OCI-M2 (cell line): ENCODE measurements around the gene UBLCP1.
"Not testable (repeated sequence)": the region's sequence is repeated elsewhere in the genome, so short reads cannot be mapped to it uniquely, and the experiment has no call there.

ENCODE experiments used
- DNase-seq: peaks from one replicate; lab custom pipeline; 2025; ENCODE audit not compliant: unreplicated experiment; lab: John Stamatoyannopoulos, UW

UBLCP1 gene

DNA sequence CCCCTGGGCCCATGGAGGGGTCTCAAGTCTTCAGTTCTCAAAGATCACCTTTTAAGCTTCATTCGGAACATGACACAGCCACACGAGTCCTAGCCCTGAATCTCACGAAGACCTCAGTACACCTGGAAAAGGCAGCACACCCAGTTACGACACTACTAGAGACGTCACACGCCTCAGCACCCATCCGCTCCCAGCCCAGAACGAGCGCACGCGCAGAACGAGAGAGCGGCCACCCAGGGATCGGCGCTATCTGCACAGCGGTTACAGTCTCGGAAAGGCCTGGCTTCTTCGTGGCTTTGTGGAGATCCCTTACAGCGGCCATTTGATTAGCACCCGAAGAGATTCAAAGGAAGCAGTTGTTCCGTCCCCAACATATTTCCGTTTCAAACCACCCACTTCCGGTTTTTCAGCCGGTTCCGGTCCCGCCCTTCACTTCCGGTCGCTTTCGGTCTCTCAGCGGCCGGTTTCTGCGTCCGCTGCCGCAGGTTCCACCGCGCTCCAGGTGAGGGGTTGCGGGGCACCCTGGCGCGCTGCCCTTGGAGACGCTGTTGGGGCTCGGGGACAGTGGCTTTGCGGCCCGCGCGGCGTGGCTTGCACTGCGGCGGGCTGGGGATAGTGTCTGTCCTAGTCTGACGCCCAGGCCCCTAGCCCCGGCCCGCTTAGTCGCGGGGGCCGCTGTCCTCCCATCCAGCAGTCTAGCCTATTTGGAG is at the start of gene UBLCP1:
TSS of gene UBLCP1 (plus strand) at position 432 of the 710 bp plus-strand sequence. CDS start 5,626 bp downstream, outside the sequence.
- DNase-seq: peak; percentile 13

- no peak for DNase-seq
These were observed 48.4 kb upstream of the UBLCP1 start for GRCh38 chr5:159214486-159215271.

DNA sequence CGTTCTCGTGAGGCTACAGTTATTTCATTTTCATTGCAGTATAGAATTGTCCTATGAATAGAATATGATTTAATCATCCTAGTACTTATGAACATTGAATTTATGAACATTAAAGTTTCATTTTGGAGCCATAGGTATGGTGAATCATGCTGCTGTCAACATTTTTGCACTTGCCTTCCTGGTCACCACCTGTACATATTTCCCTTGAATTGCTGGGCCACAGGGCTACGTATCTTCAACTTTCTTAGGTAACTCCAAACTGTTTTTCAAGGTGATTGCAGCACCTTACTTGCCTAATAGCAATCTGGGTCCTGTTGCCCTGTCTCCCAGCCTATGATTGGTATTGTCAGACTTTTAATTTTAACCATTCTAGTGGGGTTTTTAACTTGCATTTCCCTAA is 47.2 kb upstream of the UBLCP1 start:
- DNase-seq: no peak

- no peak for DNase-seq
These were observed 46.6 kb upstream of the UBLCP1 start for GRCh38 chr5:159216454-159216853.

DNA sequence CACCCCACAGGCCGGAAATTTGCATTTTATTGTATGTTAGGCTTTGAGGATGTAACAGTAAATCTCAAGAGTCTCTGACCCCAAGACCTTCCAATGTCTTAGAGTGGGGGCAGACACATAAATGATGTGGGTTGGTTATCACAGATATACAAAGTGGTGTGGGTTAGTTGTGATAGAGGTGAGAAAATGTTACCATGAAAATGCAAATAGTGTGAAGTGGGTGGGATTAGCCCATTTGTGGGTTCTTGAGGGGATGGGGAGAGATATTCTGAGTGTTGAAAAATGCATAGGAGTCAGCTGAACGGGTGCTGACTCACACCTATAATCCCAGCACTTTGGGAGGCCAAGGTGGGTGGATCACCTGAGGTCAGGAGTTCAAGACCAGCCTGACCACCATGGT is 45.9 kb upstream of the UBLCP1 start:
- DNase-seq: no peak

DNA sequence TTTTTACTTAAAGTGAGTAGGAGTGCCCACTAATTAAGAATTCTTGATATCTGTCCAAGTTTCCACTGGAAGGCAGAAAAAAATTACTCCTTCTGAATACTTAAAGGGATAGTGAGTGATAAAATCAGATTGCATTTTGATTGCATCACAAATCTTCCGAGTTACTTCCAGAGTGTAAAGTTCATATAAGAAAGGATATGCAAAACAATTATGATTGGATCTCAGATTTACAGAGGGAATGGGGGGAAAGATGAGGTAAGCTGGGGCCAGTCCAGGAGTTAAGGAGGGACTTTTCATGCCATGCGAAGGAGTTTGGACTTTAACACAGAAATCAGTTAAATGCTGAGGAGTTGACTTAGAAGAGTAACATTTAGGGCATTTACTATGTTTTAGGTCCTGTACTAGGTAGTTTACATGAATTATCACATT is 44.5 kb upstream of the UBLCP1 start:
- no peak for DNase-seq

GRCh38 chr5:159220206-159220605 is 42.9 kb upstream of the UBLCP1 start:
- no peak for DNase-seq

DNA sequence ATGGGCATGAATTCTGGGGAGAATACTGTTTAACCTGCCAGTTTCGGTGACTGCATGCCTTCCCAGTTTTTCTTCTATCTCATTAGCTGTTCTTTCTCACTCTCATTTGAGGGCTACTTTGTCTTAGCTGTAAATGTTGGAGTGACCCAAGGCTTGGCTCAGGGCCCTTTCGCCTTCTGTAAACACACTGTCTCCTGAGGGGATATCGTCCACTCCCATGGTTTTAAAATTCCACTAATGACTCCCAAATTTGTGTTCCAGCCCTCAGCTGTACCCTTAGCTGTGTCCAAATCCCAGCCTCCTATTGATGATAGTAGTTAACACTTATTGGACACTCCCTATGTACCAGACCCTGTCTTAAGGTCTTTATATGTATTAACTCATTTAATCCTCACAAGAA is 39.6 kb upstream of the UBLCP1 start:
- no peak for DNase-seq

DNA sequence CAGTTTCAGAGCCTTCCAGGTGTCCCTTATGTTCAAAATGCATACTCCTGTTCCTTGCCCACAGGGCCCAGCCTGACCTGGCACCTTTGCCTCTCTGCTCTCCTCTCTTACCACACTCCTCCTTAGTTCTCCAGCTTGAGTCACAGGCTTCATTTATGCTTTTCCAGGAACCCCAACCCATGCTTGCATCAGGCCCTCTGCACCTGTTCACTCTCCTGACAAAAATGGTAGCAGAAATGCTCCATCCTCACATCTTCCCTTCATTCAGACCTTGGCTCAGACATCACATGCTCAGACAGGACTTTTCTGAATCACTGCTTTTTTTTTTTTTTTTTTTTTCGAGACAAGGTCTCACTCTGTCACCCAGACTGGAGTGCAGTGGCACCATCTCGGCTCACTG is 38.6 kb upstream of the UBLCP1 start:
- no peak for DNase-seq

- no peak for DNase-seq
These were observed 36.6 kb upstream of the UBLCP1 start for GRCh38 chr5:159226451-159226850.

DNA sequence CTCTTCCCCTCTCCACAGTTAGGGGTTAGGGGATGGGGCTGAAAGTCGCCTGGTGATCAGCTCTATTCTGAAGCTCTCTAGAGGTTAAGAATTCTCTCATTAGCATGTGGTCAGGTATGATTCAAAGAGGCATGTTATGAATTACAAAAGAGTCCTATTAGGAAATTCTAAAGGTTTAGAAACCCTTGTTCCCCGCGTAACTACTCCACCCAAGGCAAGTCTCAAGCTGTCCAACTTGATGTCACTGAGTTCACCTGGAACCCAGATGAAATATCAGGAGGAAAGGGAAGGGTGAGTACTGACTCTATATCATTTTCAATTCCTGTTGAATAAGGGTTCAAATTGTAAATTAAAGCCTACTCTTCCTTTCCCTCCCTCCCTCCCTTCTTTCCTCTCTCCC is 35.6 kb upstream of the UBLCP1 start:
- DNase-seq: no peak

GRCh38 chr5:159228097-159228496 is 35.0 kb upstream of the UBLCP1 start:
- not testable (repeated sequence) for DNase-seq

DNA sequence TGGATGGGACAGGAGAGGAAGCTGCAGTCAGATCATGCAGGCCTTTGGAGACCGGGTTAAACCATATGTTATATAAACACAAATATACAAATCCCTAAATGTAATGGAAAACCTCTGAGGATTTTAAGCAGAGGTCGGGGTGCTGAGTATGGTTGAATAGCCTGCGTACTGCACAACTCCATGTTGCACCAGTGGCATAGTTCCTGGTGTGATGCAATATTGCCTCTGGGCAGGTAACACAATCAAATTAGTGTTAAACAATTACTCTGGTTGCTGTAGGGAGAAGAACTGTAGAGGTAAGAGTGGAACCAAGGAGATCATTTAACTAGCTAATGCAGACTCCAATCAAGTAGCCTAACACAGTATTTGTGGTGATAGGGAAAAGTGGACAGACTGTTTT is 32.4 kb upstream of the UBLCP1 start:
- DNase-seq: no peak

DNA sequence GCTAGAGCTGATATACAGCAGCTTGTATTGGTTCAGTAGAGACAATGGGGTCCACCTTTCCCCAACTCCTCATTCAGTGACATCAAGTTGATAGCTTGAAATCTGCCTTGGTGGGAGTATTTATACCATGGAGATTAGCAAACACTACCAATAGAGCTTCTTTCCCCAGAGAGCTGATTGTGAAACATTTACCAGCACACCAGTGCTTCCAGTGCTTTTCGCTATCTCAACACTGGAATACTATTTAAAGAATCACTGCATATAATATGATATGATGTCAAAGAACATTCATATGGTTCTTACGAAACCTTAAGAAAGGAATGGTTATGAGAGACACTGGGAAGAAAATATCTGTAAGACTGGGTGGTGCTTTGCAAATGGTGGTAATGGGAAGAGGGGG is 31.9 kb upstream of the UBLCP1 start:
- no peak for DNase-seq

DNA sequence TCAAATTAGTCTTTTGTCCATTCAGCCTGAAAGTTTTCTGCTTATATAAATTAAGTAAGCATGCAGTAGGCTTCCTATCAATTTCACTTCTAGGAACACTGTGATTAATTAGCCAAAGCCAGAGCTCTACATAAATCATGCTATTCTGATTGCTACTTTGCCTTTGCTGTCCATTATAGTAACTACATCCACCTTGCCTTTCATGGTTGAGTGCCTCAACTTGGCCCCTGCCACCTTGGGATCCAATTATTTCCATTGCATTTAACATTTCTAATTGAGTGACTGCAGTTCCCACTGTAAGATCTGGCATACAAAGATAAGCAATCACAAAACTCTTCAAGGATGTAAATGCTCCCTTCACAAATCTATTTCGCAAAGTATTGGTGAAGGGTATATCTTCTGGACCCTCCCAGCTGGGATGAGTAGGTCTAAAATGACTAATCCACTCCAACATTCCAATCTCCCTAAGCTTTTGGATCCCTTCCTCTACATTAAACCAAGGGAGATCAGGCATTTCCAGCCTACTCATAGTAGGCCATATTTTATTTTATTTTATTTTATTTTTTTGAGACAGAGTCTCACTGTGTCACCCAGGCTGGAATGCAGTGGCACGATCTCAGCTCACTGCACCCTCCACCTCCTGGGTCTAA is 27.1 kb upstream of the UBLCP1 start:
- DNase-seq: not testable (repeated sequence)

- no peak for DNase-seq
These were observed 22.7 kb upstream of the UBLCP1 start for GRCh38 chr5:159240301-159240870.

DNA sequence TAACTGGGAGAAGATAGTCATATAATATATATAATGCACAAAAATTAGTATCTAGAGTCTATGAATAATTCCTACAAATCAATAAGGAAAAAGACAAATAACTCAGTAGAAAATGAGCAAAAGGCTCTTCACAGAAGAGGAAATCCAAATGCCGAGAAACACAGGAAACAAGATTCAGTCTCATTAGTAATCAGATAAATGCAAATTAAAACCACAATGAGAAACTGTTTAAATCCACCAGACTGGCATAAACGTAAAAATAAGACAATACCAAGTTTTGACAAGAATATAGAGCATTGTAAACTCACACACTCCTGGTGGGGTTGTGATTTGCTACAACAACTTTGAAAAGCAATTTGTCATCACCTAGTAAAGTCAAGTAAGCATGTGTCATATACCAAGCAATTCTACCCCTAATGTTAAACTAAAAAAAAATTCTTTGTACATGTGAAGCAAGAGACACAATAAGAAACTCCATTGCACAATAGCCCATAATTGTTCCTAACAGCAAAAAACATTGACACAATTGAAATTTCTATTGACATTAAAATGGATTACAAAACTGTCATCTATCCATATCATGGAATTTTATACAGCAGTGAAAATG is 21.0 kb upstream of the UBLCP1 start:
- no peak for DNase-seq

- DNase-seq: no peak
These were observed 20.4 kb upstream of the UBLCP1 start for GRCh38 chr5:159242656-159243055.

- no peak for DNase-seq
These were observed 19.7 kb upstream of the UBLCP1 start for GRCh38 chr5:159243385-159243784.

DNA sequence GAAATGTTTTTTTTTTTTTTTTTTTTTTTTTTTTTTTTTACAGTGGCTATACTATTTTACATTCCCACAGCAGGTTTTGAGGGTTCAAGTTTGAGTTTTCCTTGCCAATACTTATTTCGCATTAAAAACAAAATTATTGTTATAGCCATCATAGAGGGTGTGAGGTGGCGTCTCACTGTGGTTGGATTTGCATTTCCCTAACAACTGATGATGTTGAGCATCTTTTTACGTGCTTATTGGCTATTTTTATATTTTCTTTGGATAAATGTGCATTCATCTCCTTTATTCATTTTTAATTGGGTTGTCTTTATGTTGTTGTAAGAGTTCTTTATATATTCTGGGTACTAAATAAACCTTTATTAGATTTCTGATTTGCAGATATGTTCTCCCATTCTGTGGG is 18.9 kb upstream of the UBLCP1 start:
- DNase-seq: no peak

GRCh38 chr5:159244890-159245289 is 18.2 kb upstream of the UBLCP1 start:
- DNase-seq: no peak
